ENCODE data around the gene SIGLEC11. TPM values are rescaled to one million over a fixed set of nuclear protein-coding genes. Genes with fewer than 3 reads are reported as not detected.

SIGLEC11 gene
- total and polyA plus RNA-seq, 5 experiments from 2014 or later: not detected

DNA sequence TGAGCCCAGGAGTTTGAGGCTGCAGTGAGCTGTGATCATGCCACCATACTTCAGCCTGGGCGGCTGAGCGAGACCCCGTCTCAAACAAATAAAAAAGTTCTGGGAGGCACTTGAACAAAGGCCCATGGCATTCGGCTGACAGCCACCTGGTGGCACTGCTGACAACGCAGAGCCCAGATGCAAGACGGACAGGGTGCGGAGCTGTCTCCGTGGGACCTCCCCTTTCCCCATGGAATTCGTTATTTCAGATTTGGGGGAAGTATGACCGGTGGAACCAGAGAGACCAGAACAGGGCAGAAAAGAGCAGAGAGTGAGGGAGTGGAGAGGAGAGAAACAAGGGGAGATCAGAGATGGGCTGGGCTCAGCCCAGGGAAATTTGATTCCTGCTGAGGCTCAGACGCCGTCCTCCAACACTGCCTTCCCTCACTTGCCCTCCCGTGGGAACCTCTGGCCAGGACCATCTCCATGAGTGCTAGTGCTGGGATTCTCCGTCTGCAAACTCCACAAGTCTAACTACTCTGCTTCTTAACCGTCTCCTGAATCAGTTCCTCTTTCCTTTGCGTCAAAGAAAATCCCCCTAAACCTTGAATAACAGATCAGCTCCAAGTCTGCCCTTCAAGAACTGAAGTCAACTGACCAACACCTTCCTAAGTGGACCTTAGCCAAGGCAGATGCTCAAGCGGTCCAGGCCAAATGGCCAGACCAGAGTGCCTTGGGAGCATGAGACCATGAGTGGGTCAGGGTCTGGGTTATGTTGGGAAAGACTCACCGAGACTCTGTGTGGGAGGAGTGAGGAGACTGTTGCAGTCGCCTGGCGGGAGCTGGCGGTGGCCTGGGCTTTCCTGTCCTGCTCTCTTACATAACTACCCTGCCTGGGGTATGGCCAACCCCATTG lies 43.9 kb downstream of the SIGLEC11 start:
- no peak for ATAC-seq
- H3K9me3 Mint-ChIP-seq: no peaks in the 10 kb centered on the region
- peak overlapping the region in 4 of 10 donors; percentile 19 to 66 (median 36) for H3K27ac Mint-ChIP-seq
- no peak for DNase-seq
- POLR2A ChIA-PET: no interaction called here
- peaks cover 4 to 64% (median 5%) of the 10 kb centered on the region in 3 donors for H3K36me3 Mint-ChIP-seq
- H3K4me1 Mint-ChIP-seq: peaks cover 26 to 43% (median 34%) of the 10 kb centered on the region in 4 donors
- no peaks in the 10 kb centered on the region for H3K27me3 Mint-ChIP-seq
- peak overlapping the region in 1 of 10 donors; percentile 46 for H3K4me3 Mint-ChIP-seq

GRCh38 chr19:49915271-49915670 lies 45.7 kb downstream of the SIGLEC11 start:
- Mint-ChIP-seq H3K4me3 (no peak overlapping the region), H3K27ac (peak overlapping the region in 6 of 10 donors; percentile 38 to 76 (median 60)), H3K36me3 (peaks cover 4 to 59% (median 5%) of the 10 kb centered on the region in 3 donors), H3K9me3 (no peaks in the 10 kb centered on the region), H3K4me1 (peaks cover 16 to 45% (median 30%) of the 10 kb centered on the region in 4 donors), H3K27me3 (no peaks in the 10 kb centered on the region)
- POLR2A ChIA-PET: interaction anchor here (0.6 kb wide), 1 partner anchor 799 kb away, joined by 4 read pairs; no protein-coding TSS in a partner anchor
- ATAC-seq (no peak), DNase-seq (no peak)

- peak overlapping the region in 2 of 10 donors; percentile 11 to 76 for H3K27ac Mint-ChIP-seq
- H3K36me3 Mint-ChIP-seq: peaks cover 4 to 56% (median 5%) of the 10 kb centered on the region in 3 donors
- ATAC-seq (no peak), DNase-seq (no peak)
- H3K9me3 Mint-ChIP-seq: no peaks in the 10 kb centered on the region
- no peak overlapping the region for H3K4me3 Mint-ChIP-seq
- POLR2A ChIA-PET: no interaction called here
- peaks cover 13 to 43% (median 27%) of the 10 kb centered on the region in 4 donors for H3K4me1 Mint-ChIP-seq
- no peaks in the 10 kb centered on the region for H3K27me3 Mint-ChIP-seq
These were observed 47.3 kb downstream of the SIGLEC11 start for GRCh38 chr19:49913720-49914119.

DNA sequence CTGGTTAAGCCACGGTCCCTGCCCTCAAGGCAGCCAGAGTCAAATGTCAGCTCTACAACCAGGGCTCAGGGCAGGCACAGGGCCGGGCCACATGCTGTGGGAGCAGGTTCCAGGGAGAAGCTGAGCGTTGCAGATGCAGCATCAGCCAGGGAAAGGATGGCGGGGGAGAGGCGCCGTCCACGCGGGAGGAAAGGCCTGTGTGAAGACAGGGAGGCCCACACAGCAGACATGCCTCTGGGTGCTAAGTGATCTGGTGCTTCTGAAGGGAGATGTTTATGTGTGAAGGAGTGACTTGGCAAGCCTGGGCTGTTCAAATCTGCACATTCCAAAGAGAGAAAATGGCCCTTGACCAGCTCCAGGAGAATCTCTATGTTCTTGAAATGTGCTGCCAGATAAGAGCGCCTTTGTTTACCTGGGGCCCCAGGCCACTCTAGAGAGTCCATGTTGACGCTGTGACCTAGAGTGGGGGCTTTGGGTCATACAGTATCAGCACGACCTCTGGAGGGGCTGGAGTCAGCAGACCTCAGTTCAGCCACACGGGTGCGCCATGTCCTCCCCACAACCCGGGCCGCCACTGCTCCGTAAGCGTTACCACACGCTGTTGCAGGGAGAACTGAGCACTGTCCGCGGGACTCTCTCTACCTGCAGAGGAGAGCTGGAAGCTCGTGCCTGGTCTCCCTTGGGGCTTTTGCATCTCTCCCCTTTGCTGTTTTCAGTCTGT lies 47.8 kb downstream of the SIGLEC11 start:
- DNase-seq (no peak), ATAC-seq (no peak)
- Mint-ChIP-seq H3K4me3 (no peak overlapping the region), H3K27me3 (no peaks in the 10 kb centered on the region), H3K4me1 (peaks cover 13 to 39% (median 27%) of the 10 kb centered on the region in 4 donors), H3K27ac (peak overlapping the region in 3 of 10 donors; percentile 25 to 77 (median 34)), H3K9me3 (no peaks in the 10 kb centered on the region), H3K36me3 (peaks cover 4 to 56% (median 5%) of the 10 kb centered on the region in 3 donors)
- POLR2A ChIA-PET: no interaction called here

DNA sequence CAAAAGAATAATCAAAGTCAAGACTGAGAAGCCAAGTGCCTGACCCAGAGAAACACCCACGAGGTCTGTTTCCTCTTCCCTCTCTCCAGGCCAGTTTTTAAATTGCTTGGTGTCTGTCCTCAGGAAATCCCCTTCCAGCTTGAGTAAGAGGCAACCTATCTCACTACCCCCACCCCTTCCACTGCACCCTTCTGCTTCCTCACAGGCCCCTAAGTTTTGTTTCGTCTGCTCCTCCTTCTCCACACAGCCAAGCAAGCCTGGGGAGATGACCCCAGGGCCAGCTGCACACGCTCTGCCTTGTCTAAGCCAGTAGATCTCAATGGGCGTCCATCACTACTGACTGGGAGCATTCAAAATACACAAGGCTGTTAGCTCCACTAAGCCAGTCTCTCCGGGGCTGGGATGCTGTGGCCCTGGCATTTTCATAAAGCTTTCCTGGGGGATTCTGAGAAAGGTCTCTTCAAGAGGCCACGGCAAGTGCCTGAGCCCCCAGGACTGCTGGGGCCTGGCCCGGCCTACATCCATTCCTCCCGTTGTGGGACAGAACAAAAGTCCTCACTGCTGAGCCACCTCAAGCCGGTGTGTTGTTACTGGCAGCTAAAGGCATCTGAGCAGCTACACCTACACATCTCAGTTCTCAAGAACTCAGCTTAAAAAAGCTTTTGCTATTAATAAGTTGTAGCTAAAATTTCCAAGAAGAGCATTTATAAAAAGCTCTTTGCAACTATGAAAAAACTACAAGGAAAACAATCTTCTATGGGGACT lies 49.4 kb downstream of the SIGLEC11 start:
- Mint-ChIP-seq H3K4me1 (peaks cover 12 to 33% (median 25%) of the 10 kb centered on the region in 4 donors), H3K36me3 (peaks cover 4 to 59% (median 5%) of the 10 kb centered on the region in 3 donors), H3K4me3 (no peak overlapping the region), H3K27ac (peak overlapping the region; percentile 49 to 93 (median 84)), H3K27me3 (no peaks in the 10 kb centered on the region), H3K9me3 (no peaks in the 10 kb centered on the region)
- POLR2A ChIA-PET: interaction anchor here (0.6 to 0.8 kb wide), 2 partner anchors 15 to 18 kb away, joined by 5 read pairs; partner anchors contain the start of gene NUP62
- DNase-seq (no peak), ATAC-seq (no peak)

- Mint-ChIP-seq H3K4me3 (no peak overlapping the region), H3K27me3 (no peaks in the 10 kb centered on the region), H3K27ac (peak overlapping the region in 4 of 10 donors; percentile 60 to 86 (median 80)), H3K4me1 (peaks cover 8 to 44% (median 25%) of the 10 kb centered on the region in 4 donors), H3K36me3 (peaks cover 0 to 54% (median 2%) of the 10 kb centered on the region in 3 donors), H3K9me3 (no peaks in the 10 kb centered on the region)
- POLR2A ChIA-PET: no interaction called here
- no peak for DNase-seq
- no peak for ATAC-seq
These were observed 50.8 kb downstream of the SIGLEC11 start for GRCh38 chr19:49910179-49910578.

- Mint-ChIP-seq H3K9me3 (no peaks in the 10 kb centered on the region), H3K27ac (peak overlapping the region in 2 of 10 donors; percentile 25 to 33), H3K4me3 (no peak overlapping the region), H3K36me3 (peaks cover 0 to 42% (median 0%) of the 10 kb centered on the region in 3 donors), H3K27me3 (no peaks in the 10 kb centered on the region), H3K4me1 (peaks cover 5 to 45% (median 25%) of the 10 kb centered on the region in 4 donors)
- no peak for ATAC-seq
- POLR2A ChIA-PET: interaction anchor here (0.6 kb wide), 1 partner anchor 278 kb away, joined by 4 read pairs; no protein-coding TSS in a partner anchor
- no peak for DNase-seq
These were observed 52.2 kb downstream of the SIGLEC11 start for GRCh38 chr19:49908480-49909420.

- peaks cover 0 to 33% (median 0%) of the 10 kb centered on the region in 3 donors for H3K36me3 Mint-ChIP-seq
- peak overlapping the region in 4 of 10 donors; percentile 19 to 65 (median 40) for H3K27ac Mint-ChIP-seq
These were observed 53.1 kb downstream of the SIGLEC11 start for GRCh38 chr19:49907745-49908446.

DNA sequence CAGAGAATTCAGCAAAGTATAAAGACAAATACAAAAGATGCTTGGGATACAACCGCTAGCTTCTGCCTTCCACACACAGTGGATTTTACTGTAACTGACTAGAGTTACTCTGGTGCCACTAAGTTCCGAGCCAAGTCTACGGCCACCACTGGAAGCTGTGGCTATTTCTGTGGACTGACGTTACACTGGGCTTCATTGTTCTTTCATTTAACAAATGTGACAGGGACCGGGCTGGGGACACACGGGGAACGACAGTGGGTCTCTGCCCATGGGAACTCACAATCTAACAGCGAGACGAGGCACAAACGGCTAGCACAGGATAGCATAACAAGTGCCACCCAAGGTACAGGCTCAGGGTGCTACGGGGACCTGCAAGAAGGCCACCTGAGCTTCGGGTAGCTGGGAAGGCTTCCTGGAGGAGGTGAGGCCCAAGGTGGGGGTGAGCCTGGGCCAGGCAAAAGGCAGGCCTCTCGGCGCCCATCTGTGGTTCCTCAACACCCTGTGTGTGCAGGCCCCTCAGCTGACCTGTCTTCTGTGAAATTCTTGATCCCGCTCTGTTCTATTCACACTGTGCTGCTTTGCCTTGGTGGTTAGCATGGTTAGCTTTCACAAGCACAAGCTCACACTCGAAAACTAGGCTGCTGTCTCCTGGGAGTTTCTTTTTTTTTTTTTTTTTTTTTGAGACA lies 54.0 kb downstream of the SIGLEC11 start:
- Mint-ChIP-seq H3K4me1 (peaks cover 5 to 39% (median 22%) of the 10 kb centered on the region in 4 donors), H3K36me3 (peaks cover 0 to 28% (median 0%) of the 10 kb centered on the region in 3 donors), H3K4me3 (no peak overlapping the region), H3K27me3 (no peaks in the 10 kb centered on the region), H3K27ac (peak overlapping the region in 3 of 10 donors; percentile 3 to 54 (median 53)), H3K9me3 (no peaks in the 10 kb centered on the region)
- DNase-seq (no peak), ATAC-seq (no peak)
- POLR2A ChIA-PET: interaction anchor here (0.5 to 1.1 kb wide), 3 partner anchors 22 to 105 kb away, joined by 3 read pairs; partner anchors contain the start of genes ATF5 and NUP62

More at GRCh38 chr19:49907745-49908446, 53.1 kb downstream of the SIGLEC11 start:
- Mint-ChIP-seq H3K27me3 (no peaks in the 10 kb centered on the region), H3K9me3 (no peaks in the 10 kb centered on the region), H3K4me1 (peaks cover 5 to 42% (median 23%) of the 10 kb centered on the region in 4 donors), H3K4me3 (no peak overlapping the region)
- DNase-seq: no peak
- no peak for ATAC-seq
- POLR2A ChIA-PET: no interaction called here

- POLR2A ChIA-PET: no interaction called here
- Mint-ChIP-seq H3K36me3 (peaks cover 0 to 22% (median 0%) of the 10 kb centered on the region in 3 donors), H3K27me3 (no peaks in the 10 kb centered on the region), H3K4me1 (peaks cover 2 to 22% (median 11%) of the 10 kb centered on the region in 4 donors), H3K4me3 (peak overlapping the region in 1 of 10 donors; percentile 36), H3K9me3 (no peaks in the 10 kb centered on the region), H3K27ac (peak overlapping the region in 2 of 10 donors; percentile 15 to 20)
- no peak for ATAC-seq
- DNase-seq: no peak
These were observed 56.8 kb downstream of the SIGLEC11 start for GRCh38 chr19:49904136-49904535.
